Endodermal cell (in vitro differentiated cells): ENCODE data around the gene GSPT1. TPM values are rescaled to one million over a fixed set of nuclear protein-coding genes. Genes with fewer than 3 reads are reported as not detected.
"Not testable (repeated sequence)": the region's sequence is repeated elsewhere in the genome, so short reads cannot be mapped to it uniquely, and the experiment has no call there.

Experiments
- DNase-seq: peaks from one replicate; pipeline ENCODE4 v3.0.0-alpha.2; 2017
- H3K27ac ChIP-seq: 2 replicates; pipeline ENCODE4 v1.5.1; 2013; ENCODE audit warnings: mild to moderate bottlenecking, low read depth, low read length, moderate library complexity
- H3K27me3 ChIP-seq: 2 replicates; pipeline ENCODE4 v1.6.1; 2013; ENCODE audit warnings: mild to moderate bottlenecking, low read length, moderate library complexity; ENCODE audit not compliant: insufficient read depth, control insufficient read depth, poor library complexity, severe bottlenecking
- H3K36me3 ChIP-seq: 2 replicates; pipeline ENCODE4 v1.7.0; 2013; ENCODE audit warnings: mild to moderate bottlenecking, low read length, moderate library complexity; ENCODE audit not compliant: control insufficient read depth, insufficient read depth
- H3K4me1 ChIP-seq: one replicate; pipeline ENCODE4 v1.7.0; 2013; ENCODE audit warnings: low read length; ENCODE audit not compliant: control insufficient read depth, insufficient read depth
- H3K4me3 ChIP-seq: 2 replicates; pipeline ENCODE4 v1.5.1; 2013; ENCODE audit warnings: mild to moderate bottlenecking, low read length, moderate library complexity
- H3K9ac ChIP-seq: 2 replicates; pipeline ENCODE4 v1.6.1; 2013; ENCODE audit warnings: mild to moderate bottlenecking, low read length, moderate library complexity; ENCODE audit not compliant: poor library complexity, severe bottlenecking; ENCODE audit errors: extremely low read depth
- H3K9me3 ChIP-seq: 2 replicates; pipeline ENCODE4 v1.6.1; 2013; ENCODE audit warnings: mild to moderate bottlenecking, low read length, moderate library complexity; ENCODE audit not compliant: control insufficient read depth
- H3K27ac Mint-ChIP-seq: 2 replicates; pipeline ENCODE4 v1.8.0; 2020; ENCODE audit warnings: mixed read lengths
- H3K27me3 Mint-ChIP-seq: 2 replicates; pipeline ENCODE4 v1.8.0; 2021; ENCODE audit warnings: mild to moderate bottlenecking, mixed read lengths; ENCODE audit not compliant: insufficient read depth
- H3K36me3 Mint-ChIP-seq: 2 replicates; pipeline ENCODE4 v1.8.0; 2020; ENCODE audit warnings: low read depth, mixed read lengths
- H3K4me1 Mint-ChIP-seq: 2 replicates; pipeline ENCODE4 v1.8.0; 2020; ENCODE audit warnings: mixed read lengths
- H3K4me3 Mint-ChIP-seq: 2 replicates; pipeline ENCODE4 v1.8.0; 2020; ENCODE audit warnings: mild to moderate bottlenecking, moderate library complexity, mixed read lengths
- H3K9me3 Mint-ChIP-seq: 2 replicates; pipeline ENCODE4 v1.8.0; 2020; ENCODE audit warnings: mild to moderate bottlenecking, mixed read lengths
- WGBS, 2 experiments: methylation state at CpG; one replicate each; pipeline versions ENCODE4 v1.1.5 to v1.1.7; 2013; ENCODE audit warnings: missing lambda C conversion rate in 2 of 2, mixed read lengths in 1 of 2; ENCODE audit not compliant: insufficient coverage in 1 of 2, insufficient read length in 1 of 2; 5-methylcytosine and 5-hydroxymethylcytosine counted together
- total RNA-seq, 2 donors: library from RNA; stranded (reverse); fragmentation: NEBNext Ultra II Directional in 1 of 2; extraction: Animal tissue kit (Norgen Biotek cat#: 25700) in 1 of 2; gene quantifications; 2 replicates in 1 of 2; 3 replicates in 1 of 2; pipeline ENCODE4 v1.2.1, GENCODE V29; 2021
- TF ChIP-seq, protein P1 (sequence below): fragments of 200-600 bp; sonication (generic); conservative IDR thresholded peaks from 2 replicates; pipeline ENCODE4 v1.5.0; 2021; ENCODE audit warnings: antibody characterized with exemption, mild to moderate bottlenecking

GSPT1 gene
- total RNA-seq, 2 donors from 2014 or later = 110 to 115 TPM

DNA sequence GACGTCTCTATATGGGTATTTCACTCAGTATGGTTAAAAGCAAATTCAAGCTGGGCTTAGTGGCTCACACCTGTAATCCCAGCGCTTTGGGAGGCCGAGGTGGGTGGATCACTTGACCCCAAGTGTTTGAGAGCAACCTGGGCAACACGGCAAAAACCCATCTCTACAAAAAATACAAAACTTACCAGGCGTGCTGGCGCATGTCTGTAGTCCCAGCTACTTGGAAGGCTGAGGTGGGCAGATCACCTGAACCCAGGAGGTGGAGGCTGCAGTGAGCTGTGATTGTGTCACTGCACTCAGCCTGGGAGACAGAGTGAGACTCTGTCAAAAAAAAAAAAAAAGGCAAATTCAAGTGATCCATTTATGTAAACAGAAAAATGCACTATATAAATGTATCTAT lies 48.0 kb upstream of the GSPT1 start:
- no peak overlapping the region for H3K4me3 Mint-ChIP-seq
- no peak for DNase-seq
- Histone ChIP-seq H3K4me1 (no peaks in the 10 kb centered on the region), H3K9me3 (no peaks in the 10 kb centered on the region), H3K9ac (no peak overlapping the region), H3K4me3 (no peak overlapping the region), H3K27ac (no peak overlapping the region), H3K27me3 (no peaks in the 10 kb centered on the region), H3K36me3 (no peaks in the 10 kb centered on the region)
- H3K27ac Mint-ChIP-seq = no peak overlapping the region
- TF ChIP-seq, protein P1, sequence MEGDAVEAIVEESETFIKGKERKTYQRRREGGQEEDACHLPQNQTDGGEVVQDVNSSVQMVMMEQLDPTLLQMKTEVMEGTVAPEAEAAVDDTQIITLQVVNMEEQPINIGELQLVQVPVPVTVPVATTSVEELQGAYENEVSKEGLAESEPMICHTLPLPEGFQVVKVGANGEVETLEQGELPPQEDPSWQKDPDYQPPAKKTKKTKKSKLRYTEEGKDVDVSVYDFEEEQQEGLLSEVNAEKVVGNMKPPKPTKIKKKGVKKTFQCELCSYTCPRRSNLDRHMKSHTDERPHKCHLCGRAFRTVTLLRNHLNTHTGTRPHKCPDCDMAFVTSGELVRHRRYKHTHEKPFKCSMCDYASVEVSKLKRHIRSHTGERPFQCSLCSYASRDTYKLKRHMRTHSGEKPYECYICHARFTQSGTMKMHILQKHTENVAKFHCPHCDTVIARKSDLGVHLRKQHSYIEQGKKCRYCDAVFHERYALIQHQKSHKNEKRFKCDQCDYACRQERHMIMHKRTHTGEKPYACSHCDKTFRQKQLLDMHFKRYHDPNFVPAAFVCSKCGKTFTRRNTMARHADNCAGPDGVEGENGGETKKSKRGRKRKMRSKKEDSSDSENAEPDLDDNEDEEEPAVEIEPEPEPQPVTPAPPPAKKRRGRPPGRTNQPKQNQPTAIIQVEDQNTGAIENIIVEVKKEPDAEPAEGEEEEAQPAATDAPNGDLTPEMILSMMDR = no peak
- H3K27me3 Mint-ChIP-seq = no peaks in the 10 kb centered on the region
- H3K36me3 Mint-ChIP-seq = no peaks in the 10 kb centered on the region
- no peaks in the 10 kb centered on the region for H3K9me3 Mint-ChIP-seq
- H3K4me1 Mint-ChIP-seq = no peaks in the 10 kb centered on the region
- 90 to 91% methylated on average over 3 to 6 of the region's 6 CpGs for WGBS, 2 experiments

DNA sequence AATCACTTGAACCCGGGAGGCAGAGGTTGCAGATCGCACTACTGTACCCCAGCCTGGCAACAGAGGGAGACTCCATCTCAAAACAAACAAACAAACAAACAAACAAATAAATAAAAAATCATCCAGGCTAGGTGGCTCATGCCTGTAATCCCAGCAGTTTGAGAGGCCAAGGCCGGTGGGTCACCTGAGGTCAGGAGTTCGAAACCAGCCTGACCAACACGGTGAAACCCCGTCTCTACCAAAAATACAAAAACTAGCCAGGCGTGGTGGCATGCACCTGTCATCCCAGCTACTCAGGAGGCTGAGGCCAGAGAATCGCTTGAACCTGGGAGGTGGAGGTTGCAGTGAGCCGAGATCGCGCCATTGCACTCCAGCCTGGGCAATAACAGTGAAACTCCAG lies 47.2 kb upstream of the GSPT1 start:
- not testable (repeated sequence) for H3K9me3 ChIP-seq, H3K4me1 Mint-ChIP-seq, H3K36me3 Mint-ChIP-seq

DNA sequence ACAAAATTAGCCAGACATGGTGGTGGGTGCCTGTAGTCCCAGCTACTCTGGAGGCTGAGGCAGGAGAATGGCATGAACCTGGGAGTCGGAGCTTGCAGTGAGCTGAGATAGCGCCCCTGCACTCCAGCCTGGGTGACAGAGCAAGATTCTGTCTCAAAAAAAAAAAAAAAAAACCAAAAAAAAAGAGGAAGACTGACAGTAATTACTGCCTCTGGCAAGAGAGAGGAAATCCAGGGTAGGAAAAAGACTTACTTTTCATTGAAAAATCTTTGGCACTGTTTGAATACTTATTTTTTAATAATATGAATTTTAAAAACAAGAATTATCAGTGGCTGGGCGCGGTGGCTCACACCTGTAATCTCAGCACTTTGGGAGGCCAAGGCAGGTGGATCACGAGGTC lies 46.7 kb upstream of the GSPT1 start:
- H3K9me3 ChIP-seq, H3K27ac ChIP-seq, H3K9me3 Mint-ChIP-seq, H3K36me3 Mint-ChIP-seq, H3K4me3 Mint-ChIP-seq, H3K4me3 ChIP-seq, DNase-seq, H3K4me1 Mint-ChIP-seq, H3K27me3 Mint-ChIP-seq, H3K27ac Mint-ChIP-seq, H3K4me1 ChIP-seq, H3K9ac ChIP-seq, H3K36me3 ChIP-seq, H3K27me3 ChIP-seq: not testable (repeated sequence)
- WGBS, 2 experiments = 85 to 92% methylated on average over 4 to 5 of the region's 5 CpGs

More for the DNA sequence above, 47.2 kb upstream of the GSPT1 start:
- not testable (repeated sequence) for DNase-seq, H3K9ac ChIP-seq, H3K4me3 ChIP-seq, H3K9me3 Mint-ChIP-seq, H3K27ac ChIP-seq, H3K4me1 ChIP-seq, H3K27ac Mint-ChIP-seq, H3K4me3 Mint-ChIP-seq, H3K36me3 ChIP-seq, H3K27me3 Mint-ChIP-seq, H3K27me3 ChIP-seq
- 89 to 90% methylated on average over 8 to 11 of the region's 11 CpGs for WGBS, 2 experiments

DNA sequence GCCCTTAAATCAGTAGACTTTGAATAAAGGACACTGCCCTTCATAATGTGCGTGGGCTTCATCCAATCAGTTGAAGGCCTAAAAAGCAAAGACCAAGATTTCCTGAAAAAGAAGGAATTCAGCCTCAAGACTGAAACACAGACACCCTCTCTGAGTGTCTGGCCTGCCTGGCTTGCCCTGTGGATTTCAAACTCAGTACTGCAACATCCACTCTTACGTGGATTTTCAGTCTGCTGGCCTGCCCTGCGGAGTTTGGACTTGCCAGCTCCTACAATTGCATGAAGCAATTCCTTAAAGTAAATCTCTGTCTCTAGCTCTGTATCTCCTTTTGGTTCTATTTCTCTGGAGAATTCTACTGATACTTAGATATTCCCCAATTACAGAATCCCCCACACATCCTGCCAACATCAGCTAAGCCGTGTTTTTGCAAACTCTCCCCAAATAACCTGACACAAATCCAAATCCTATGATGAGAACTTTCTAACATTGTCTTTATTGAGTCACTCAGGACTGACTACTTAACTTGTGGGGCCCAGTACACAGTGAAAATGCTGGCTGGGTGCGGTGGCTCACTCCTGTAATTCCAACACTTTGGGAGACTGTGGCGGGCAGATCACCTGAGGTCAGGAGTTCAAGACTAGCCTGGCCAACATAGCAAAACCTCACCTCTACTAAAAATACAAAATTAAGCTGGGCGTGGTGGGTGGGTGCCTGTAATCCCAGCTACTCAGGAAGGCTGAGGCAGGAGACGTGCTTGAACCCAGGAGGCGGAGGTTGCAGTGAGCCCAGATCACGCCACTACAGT lies 42.0 kb upstream of the GSPT1 start:
- no peak overlapping the region for H3K27ac ChIP-seq
- no peak overlapping the region for H3K27ac Mint-ChIP-seq
- no peaks in the 10 kb centered on the region for H3K9me3 ChIP-seq
- no peaks in the 10 kb centered on the region for H3K27me3 ChIP-seq
- H3K4me3 ChIP-seq = no peak overlapping the region
- TF ChIP-seq, protein P1 = no peak
- H3K9me3 Mint-ChIP-seq = no peaks in the 10 kb centered on the region
- no peak for DNase-seq
- H3K4me1 Mint-ChIP-seq = no peaks in the 10 kb centered on the region
- no peaks in the 10 kb centered on the region for H3K36me3 Mint-ChIP-seq
- peaks cover 2% of the 10 kb centered on the region for H3K27me3 Mint-ChIP-seq
- H3K4me3 Mint-ChIP-seq = no peak overlapping the region
- no peaks in the 10 kb centered on the region for H3K4me1 ChIP-seq
- no peaks in the 10 kb centered on the region for H3K36me3 ChIP-seq
- H3K9ac ChIP-seq = no peak overlapping the region
- 90 to 91% methylated on average over 5 to 10 of the region's 10 CpGs for WGBS, 2 experiments
